H1 (cell line): ENCODE results near the gene DNAJB6. TPM values are rescaled to one million over a fixed set of nuclear protein-coding genes. Genes with fewer than 3 reads are reported as not detected.

ENCODE experiments used
- CTCF ChIA-PET: fragments of 300-600 bp; sonication (Branson Sonifier 250); formaldehyde crosslinking; loops from one replicate; lab custom pipeline; 2021; ENCODE audit not compliant: partially characterized antibody; lab: Charles Lee
- POLR2A ChIA-PET: fragments of 300-600 bp; sonication (Branson Sonifier 250); formaldehyde crosslinking; loops from one replicate; lab custom pipeline; 2021; ENCODE audit warnings: inconsistent platforms; ENCODE audit not compliant: partially characterized antibody; lab: Charles Lee
- DNase-seq, 2 experiments: peaks; one replicate each; pipeline versions ENCODE4 v3.0.0 to v3.0.0-alpha.2; 2010 to 2022; ENCODE audit warnings: low spot score in 2 of 2, low read depth in 1 of 2, mixed read lengths in 1 of 2
- FAIRE-seq: peaks from 2 replicates; lab custom pipeline; 2011; peaks lifted over from hg19 to GRCh38; lab: Jason Lieb, UNC
- H2AFZ ChIP-seq: 2 replicates; pipeline ENCODE4 v1.8.1; 2012; ENCODE audit warnings: low read length, inconsistent platforms
- H2AK5ac ChIP-seq: 2 replicates; pipeline ENCODE4 v1.6.1; 2013; ENCODE audit warnings: low read depth, low read length
- H2BK120ac ChIP-seq: replicated peaks from 2 replicates; pipeline ENCODE3; 2013; ENCODE audit warnings: low read depth, low read length, inconsistent platforms
- H2BK12ac ChIP-seq: 2 replicates; pipeline ENCODE4 v1.6.1; 2013; ENCODE audit warnings: low read depth, low read length
- H2BK15ac ChIP-seq: 2 replicates; pipeline ENCODE4 v1.6.1; 2013; ENCODE audit warnings: low read length
- H2BK20ac ChIP-seq: 2 replicates; pipeline ENCODE4 v1.6.1; 2013; ENCODE audit warnings: low read length
- H2BK5ac ChIP-seq: 2 replicates; pipeline ENCODE4 v1.6.1; 2013; ENCODE audit warnings: low read depth, low read length
- H3K14ac ChIP-seq: 2 replicates; pipeline ENCODE4 v1.6.1; 2013; ENCODE audit warnings: inconsistent platforms; ENCODE audit not compliant: insufficient read length
- H3K18ac ChIP-seq: 2 replicates; pipeline ENCODE4 v1.6.1; 2013; ENCODE audit warnings: low read length; ENCODE audit errors: extremely low read depth
- H3K23ac ChIP-seq: 2 replicates; pipeline ENCODE4 v1.6.1; 2013; ENCODE audit warnings: inconsistent platforms; ENCODE audit not compliant: insufficient read length
- H3K23me2 ChIP-seq: 2 replicates; pipeline ENCODE4 v1.6.1; 2013; ENCODE audit warnings: low read depth, low read length
- H3K27ac ChIP-seq: 2 replicates; pipeline ENCODE4 v1.6.1; 2011; ENCODE audit warnings: low read depth, low read length, inconsistent platforms
- H3K27me3 ChIP-seq, 4 experiments: replicated peaks in 1 of 4; 1 replicate in 1 of 4; 2 replicates in 3 of 4; pipeline versions ENCODE4 v1.6.1 to v1.8.1; 2011 to 2013; ENCODE audit warnings: low read length in 3 of 4, mild to moderate bottlenecking in 3 of 4, inconsistent platforms in 2 of 4, mixed read lengths in 2 of 4, moderate library complexity in 1 of 4; ENCODE audit not compliant: control insufficient read depth in 3 of 4, insufficient read depth in 3 of 4; ENCODE audit errors: extremely low read depth in 1 of 4
- H3K36me3 ChIP-seq, 4 experiments: 2 replicates each; pipeline versions ENCODE4 v1.6.1 to v1.8.1; 2011 to 2013; ENCODE audit warnings: mild to moderate bottlenecking in 4 of 4, low read length in 3 of 4, moderate library complexity in 2 of 4, control low read depth in 1 of 4, inconsistent platforms in 1 of 4; ENCODE audit not compliant: insufficient read depth in 4 of 4, control insufficient read depth in 2 of 4
- H3K4ac ChIP-seq: replicated peaks from 2 replicates; pipeline ENCODE3; 2013; ENCODE audit warnings: low read length, low read depth, mixed read lengths, inconsistent platforms; ENCODE audit not compliant: insufficient read length
- H3K4me1 ChIP-seq, 4 experiments: replicated peaks in 1 of 4; 1 replicate in 1 of 4; 2 replicates in 3 of 4; pipeline versions ENCODE4 v1.6.1 to v1.8.1; 2011 to 2013; ENCODE audit warnings: low read length in 3 of 4, inconsistent platforms in 2 of 4, mixed read lengths in 1 of 4; ENCODE audit not compliant: insufficient read depth in 4 of 4, control insufficient read depth in 3 of 4
- H3K4me2 ChIP-seq, 2 experiments: 2 replicates each; pipeline versions ENCODE4 v1.6.1 to v1.8.1; 2011 to 2013; ENCODE audit warnings: low read depth in 2 of 2, low read length in 2 of 2, control low read depth in 1 of 2, inconsistent platforms in 1 of 2, mild to moderate bottlenecking in 1 of 2; ENCODE audit not compliant: insufficient read depth in 1 of 2
- H3K4me3 ChIP-seq, 4 experiments: fragments of 200-600, 300-600 bp in 1 of 4; sonication (generic), shearing (Covaris generic), sonication (Bioruptor Twin) in 1 of 4; 2 replicates each; pipeline versions ENCODE4 v1.5.1 to v1.8.1; 2011 to 2016; ENCODE audit warnings: low read length in 4 of 4, low read depth in 3 of 4, control low read depth in 2 of 4, inconsistent platforms in 2 of 4, mild to moderate bottlenecking in 2 of 4, mixed read lengths in 1 of 4, moderate library complexity in 1 of 4; ENCODE audit not compliant: insufficient read depth in 2 of 4; ENCODE audit errors: extremely low read depth in 1 of 4
- H3K56ac ChIP-seq: replicated peaks from 2 replicates; pipeline ENCODE3; 2013; ENCODE audit warnings: low read depth, mild to moderate bottlenecking, mixed read lengths, low read length, inconsistent platforms; ENCODE audit not compliant: insufficient read length
- H3K79me1 ChIP-seq: 2 replicates; pipeline ENCODE4 v1.6.1; 2013; ENCODE audit warnings: low read depth, low read length, control low read depth
- H3K79me2 ChIP-seq, 2 experiments: 2 replicates each; pipeline versions ENCODE4 v1.6.1 to v1.8.1; 2012 to 2013; ENCODE audit warnings: low read length in 2 of 2, mild to moderate bottlenecking in 2 of 2, inconsistent platforms in 1 of 2; ENCODE audit not compliant: insufficient read depth in 2 of 2, control insufficient read depth in 1 of 2
- H3K9ac ChIP-seq, 4 experiments: replicated peaks in 1 of 4; 1 replicate in 1 of 4; 2 replicates in 3 of 4; pipeline versions ENCODE4 v1.6.1 to v1.8.1; 2011 to 2013; ENCODE audit warnings: low read depth in 3 of 4, low read length in 3 of 4, control low read depth in 2 of 4, mild to moderate bottlenecking in 2 of 4, moderate library complexity in 2 of 4, inconsistent platforms in 1 of 4; ENCODE audit errors: extremely low read depth in 1 of 4
- H3K9me3 ChIP-seq, 2 experiments: 2 replicates each; pipeline versions ENCODE4 v1.6.1 to v1.8.1; 2012 to 2013; ENCODE audit warnings: mild to moderate bottlenecking in 2 of 2, moderate library complexity in 2 of 2, control low read depth in 1 of 2, inconsistent platforms in 1 of 2, low read depth in 1 of 2, low read length in 1 of 2, mixed read lengths in 1 of 2; ENCODE audit not compliant: insufficient read depth in 2 of 2
- H4K20me1 ChIP-seq, 2 experiments: replicated peaks in 1 of 2; 2 replicates each; pipeline versions ENCODE3 to v1.8.1; 2011 to 2013; ENCODE audit warnings: inconsistent platforms in 2 of 2, low read length in 2 of 2, mild to moderate bottlenecking in 1 of 2; ENCODE audit not compliant: insufficient read depth in 2 of 2, control insufficient read depth in 1 of 2
- H4K5ac ChIP-seq: 2 replicates; pipeline ENCODE4 v1.6.1; 2013; ENCODE audit warnings: low read length, low read depth, mixed read lengths, inconsistent platforms; ENCODE audit not compliant: insufficient read length
- H4K8ac ChIP-seq: 2 replicates; pipeline ENCODE4 v1.8.0; 2013; ENCODE audit warnings: mild to moderate bottlenecking, moderate library complexity, low read length, inconsistent platforms; ENCODE audit not compliant: insufficient read depth; ENCODE audit errors: extremely low read depth
- H4K91ac ChIP-seq: replicated peaks from 2 replicates; pipeline ENCODE3; 2013; ENCODE audit warnings: low read length, mixed read lengths, inconsistent platforms; ENCODE audit not compliant: insufficient read length
- ASH2L ChIP-seq: fragments of 200-600, 300-600 bp; sonication (generic); IDR thresholded peaks from one replicate; pipeline ENCODE4 v1.7.1; 2017; ENCODE audit warnings: low read length
- CHD2 ChIP-seq: IDR thresholded peaks from 2 replicates; pipeline ENCODE4 v1.6.1; 2012; ENCODE audit warnings: low read length, improper control_type of control experiment
- CREB1 ChIP-seq: IDR thresholded peaks from 2 replicates; pipeline ENCODE4 v1.6.1; 2012; ENCODE audit warnings: inconsistent platforms
- CTBP2 ChIP-seq: IDR thresholded peaks from 2 replicates; pipeline ENCODE4 v1.7.0; 2011; ENCODE audit warnings: borderline replicate concordance, mild to moderate bottlenecking, moderate library complexity, mixed read lengths, low read length; ENCODE audit not compliant: insufficient read depth, insufficient read length
- EP300 ChIP-seq, 2 experiments: IDR thresholded peaks; 1 replicate in 1 of 2; 2 replicates in 1 of 2; pipeline ENCODE4 v1.6.1; 2011 to 2012; ENCODE audit warnings: low read depth in 2 of 2, low read length in 2 of 2, mild to moderate bottlenecking in 2 of 2, borderline replicate concordance in 1 of 2, inconsistent platforms in 1 of 2, moderate library complexity in 1 of 2
- EZH2 ChIP-seq: fragments of 200-600 bp; sonication (generic); IDR thresholded peaks from 2 replicates; pipeline ENCODE4 v1.7.1; 2012; ENCODE audit warnings: low read depth, mild to moderate bottlenecking, moderate library complexity, low read length, inconsistent platforms; ENCODE audit not compliant: severe bottlenecking
- HDAC6 ChIP-seq: IDR thresholded peaks from one replicate; pipeline ENCODE4 v1.7.1; 2012; ENCODE audit warnings: low read depth, mild to moderate bottlenecking, inconsistent platforms, low read length, moderate library complexity
- PHF8 ChIP-seq: fragments of 200-600 bp; sonication (generic); conservative IDR thresholded peaks from 2 replicates; pipeline ENCODE4 v1.7.1; 2012; ENCODE audit warnings: low read depth, mild to moderate bottlenecking, inconsistent platforms, low read length, moderate library complexity
- SAP30 ChIP-seq: fragments of 300-600 bp; sonication (generic); IDR thresholded peaks from 2 replicates; pipeline ENCODE4 v1.7.1; 2012; ENCODE audit warnings: low read length, moderate library complexity, mild to moderate bottlenecking, inconsistent platforms; ENCODE audit not compliant: insufficient read depth, insufficient replicate concordance
- SP1 ChIP-seq: IDR thresholded peaks from 2 replicates; pipeline ENCODE4 v1.6.1; 2011; ENCODE audit warnings: low read depth, low read length
- TAF1 ChIP-seq: IDR thresholded peaks from 2 replicates; pipeline ENCODE4 v1.6.1; 2011; ENCODE audit warnings: mild to moderate bottlenecking, low read depth, low read length
- TAF7 ChIP-seq: optimal IDR thresholded peaks from 2 replicates; pipeline ENCODE3; 2011; ENCODE audit warnings: low read depth, mild to moderate bottlenecking, inconsistent platforms, low read length, moderate library complexity, borderline replicate concordance
- WGBS, 2 experiments: shearing (Covaris generic) in 1 of 2; methylation state at CpG; one replicate each; pipeline versions ENCODE4 v1.1.6 to v1.1.7; 2013 to 2015; ENCODE audit warnings: low lambda C conversion rate in 2 of 2, mixed read lengths in 2 of 2, inconsistent platforms in 1 of 2, low coverage in 1 of 2, missing lambda C conversion rate in 1 of 2; ENCODE audit not compliant: insufficient replicate concordance in 2 of 2, insufficient coverage in 1 of 2, insufficient read length in 1 of 2; ENCODE audit errors: extremely low coverage in 1 of 2, missing lambda C conversion rate in 1 of 2; 5-methylcytosine and 5-hydroxymethylcytosine counted together
- polyA plus RNA-seq, 7 experiments: library from polyadenylated mRNA; depleted of rRNA in 3 of 7; stranded (reverse) in 5 of 7; unstranded in 2 of 7; fragments of >200 nt in 5 of 7; fragments of 200-250 nt in 2 of 7; gene quantifications; 1 replicate in 5 of 7; 2 replicates in 1 of 7; 4 replicates in 1 of 7; pipeline versions ENCODE4 v1.2.1 to v1.2.3, GENCODE V29; 2011 to 2013; ENCODE audit warnings: missing spikeins in 2 of 7, mixed read lengths in 2 of 7
- total RNA-seq: library from RNA; stranded (reverse); fragmentation: NEBNext Ultra II Directional; extraction: Animal tissue kit (Norgen Biotek cat#: 25700); gene quantifications from 2 replicates; pipeline ENCODE4 v1.2.1, GENCODE V29; 2021
- TF ChIP-seq, protein P1 (sequence below): IDR thresholded peaks from 2 replicates; pipeline ENCODE4 v1.6.1; 2011; ENCODE audit warnings: low read length, improper control_type of control experiment

The DNAJB6 gene
- total and polyA plus RNA-seq, 2 of the 8 experiments (the other 6 are each of a cell fraction or from before 2014, with no cell fraction given), result 166 to 295 TPM

DNA sequence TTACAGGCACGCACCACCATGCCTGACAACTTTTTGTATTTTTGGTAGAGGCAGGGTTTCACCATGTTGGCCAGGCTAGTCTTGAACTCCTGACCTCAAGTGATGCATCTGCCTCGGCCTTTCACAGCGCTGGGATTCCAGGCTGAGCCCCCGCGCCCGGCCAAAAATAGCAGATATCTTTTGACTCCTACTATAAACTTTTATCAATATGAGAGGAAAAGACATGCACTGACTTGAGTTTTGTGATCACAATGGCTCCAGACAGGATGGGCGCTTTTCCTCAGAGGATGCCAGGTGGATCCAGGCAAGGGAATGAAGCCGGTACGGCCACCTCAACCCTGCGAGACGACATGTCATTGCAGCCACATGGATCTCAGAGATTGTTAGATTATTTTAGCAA, 123.9 kb downstream of the DNAJB6 start:
- H4K20me1 ChIP-seq, result peaks cover 0 to 4% of the 10 kb centered on the region in 2 experiments
- no peak overlapping the region for H3K4me3 ChIP-seq
- peak in 1 of 2 experiments; percentile 23 for DNase-seq
- no peak overlapping the region for H2BK15ac ChIP-seq
- H3K79me1 ChIP-seq, result no peaks in the 10 kb centered on the region
- H3K79me2 ChIP-seq, result no peaks in the 10 kb centered on the region
- no peak overlapping the region for H3K23ac ChIP-seq
- no peak overlapping the region for H3K56ac ChIP-seq
- H2BK20ac ChIP-seq, result no peak overlapping the region
- no peak overlapping the region for H3K4ac ChIP-seq
- CTCF ChIA-PET, result interaction anchor here (1.3 to 3.3 kb wide), 2 partner anchors 8 to 28 kb away, joined by 4 to 12 read pairs; no protein-coding TSS in a partner anchor
- no peaks in the 10 kb centered on the region for H3K36me3 ChIP-seq
- no peaks in the 10 kb centered on the region for H3K9me3 ChIP-seq
- TF ChIP-seq PHF8 (no peak), CTBP2 (no peak), EZH2 (no peak), TAF1 (no peak), EP300 (IDR thresholded peaks at IDR 0.05; ENCODE audit: borderline replicate concordance in 1 of 2, low read depth in 2 of 2, low read length in 2 of 2) (no peak), CHD2 (no peak), TAF7 (no peak), SP1 (no peak), HDAC6 (no peak), ASH2L (no peak), SAP30 (no peak), CREB1 (no peak)
- TF ChIP-seq, protein P1, sequence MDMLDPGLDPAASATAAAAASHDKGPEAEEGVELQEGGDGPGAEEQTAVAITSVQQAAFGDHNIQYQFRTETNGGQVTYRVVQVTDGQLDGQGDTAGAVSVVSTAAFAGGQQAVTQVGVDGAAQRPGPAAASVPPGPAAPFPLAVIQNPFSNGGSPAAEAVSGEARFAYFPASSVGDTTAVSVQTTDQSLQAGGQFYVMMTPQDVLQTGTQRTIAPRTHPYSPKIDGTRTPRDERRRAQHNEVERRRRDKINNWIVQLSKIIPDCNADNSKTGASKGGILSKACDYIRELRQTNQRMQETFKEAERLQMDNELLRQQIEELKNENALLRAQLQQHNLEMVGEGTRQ, result no peak
- no peak overlapping the region for H4K8ac ChIP-seq
- no peak overlapping the region for H2BK5ac ChIP-seq
- WGBS, 2 experiments, result 89% methylated on average over 11 of the region's 11 CpGs; no CpG with 5 or more reads in 1 of the 2 experiments
- no peak overlapping the region for H2AK5ac ChIP-seq
- no peak overlapping the region for H4K91ac ChIP-seq
- H3K18ac ChIP-seq, result no peak overlapping the region
- no peak overlapping the region for H3K9ac ChIP-seq
- peaks cover 0 to 11% (median 1%) of the 10 kb centered on the region in 4 experiments; a peak in 4 of 7 replicates for H3K27me3 ChIP-seq
- no peak overlapping the region for H2AFZ ChIP-seq
- H4K5ac ChIP-seq, result no peak overlapping the region
- no peak overlapping the region for H3K4me2 ChIP-seq
- no peak for FAIRE-seq
- no peak overlapping the region for H3K14ac ChIP-seq
- no peak overlapping the region for H2BK120ac ChIP-seq
- no peaks in the 10 kb centered on the region for H3K23me2 ChIP-seq
- POLR2A ChIA-PET, result no interaction called here
- H3K4me1 ChIP-seq, result peaks cover 0 to 9% (median 6%) of the 10 kb centered on the region in 4 experiments; a peak in 4 of 7 replicates
- no peak overlapping the region for H2BK12ac ChIP-seq
- H3K27ac ChIP-seq, result no peak overlapping the region
